ENCODE measurements around the gene GSTM3.
A peak's percentile ranks its signal among the peaks of the same experiment; 100 is the strongest.

The GSTM3 gene

DNA sequence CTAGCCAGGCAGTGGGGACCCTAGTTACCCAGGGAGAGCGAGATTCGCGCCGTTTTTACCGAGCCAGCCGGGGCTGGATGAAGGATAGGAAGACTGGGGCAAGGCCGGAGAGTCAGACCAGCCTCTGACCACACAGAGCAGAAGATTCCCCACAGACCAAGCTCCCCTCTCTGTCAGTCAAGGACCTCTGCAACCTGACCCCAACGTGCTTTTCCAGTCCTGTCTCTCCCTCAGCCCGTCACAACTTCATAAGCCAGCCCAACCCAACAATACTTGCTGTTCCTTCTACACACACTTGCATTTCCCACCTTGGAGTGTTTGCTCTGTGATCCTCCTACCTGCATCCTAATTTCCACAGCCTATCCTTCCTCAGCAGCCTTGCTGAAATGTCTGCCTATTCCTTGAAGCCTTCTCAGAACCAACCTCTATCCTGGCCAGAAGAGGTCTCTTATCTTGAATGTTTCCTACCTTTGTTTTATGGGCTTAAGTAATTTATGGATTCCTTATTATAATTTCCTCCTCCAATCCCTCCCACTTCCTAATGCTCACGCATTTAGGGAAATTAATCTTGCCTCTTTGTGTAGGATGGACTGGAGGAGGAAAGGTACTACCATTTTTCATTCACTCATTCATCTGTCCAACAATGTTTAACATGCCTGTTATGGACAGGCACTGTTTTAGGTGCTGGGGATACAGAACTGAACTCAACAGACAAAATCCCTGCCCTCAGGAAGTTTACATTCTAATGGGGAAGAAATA, at the start of gene GSTM3:
TSS of gene GSTM3 (minus strand) at position 424 of the 759 bp plus-strand sequence. CDS start 751 bp downstream, outside the sequence.
- Histone ChIP-seq H3K4me3 (ENCODE audit: low read length) (peak within 1 kb of the TSS; percentile 69), H3K9ac (ENCODE audit: low read depth, low read length) (peak within 1 kb of the TSS; percentile 31; the same call in 1 of the 2 replicates), H3K27ac (ENCODE audit: low read length) (no peak within 1 kb of the TSS), H3K4me1 (ENCODE audit: insufficient read depth, low read length) (peaks cover 2% of the 10 kb centered on the region; the same call in 1 of the 2 replicates), H3K9me3 (ENCODE audit: insufficient read depth, low read depth, low read length) (no peaks in the 10 kb centered on the region), H3K36me3 (ENCODE audit: insufficient read depth, low read depth, low read length) (no peaks in the 10 kb centered on the region), H3K27me3 (ENCODE audit: insufficient read depth, low read length) (peaks cover 61% of the 10 kb centered on the region)

GRCh38 chr1:109790329-109790728, 49.5 kb upstream of the GSTM3 start:
- no peak overlapping the region for H3K4me3 ChIP-seq (ENCODE audit: low read length)
- no peak overlapping the region for H3K27ac ChIP-seq (ENCODE audit: low read length)
- H3K4me1 ChIP-seq (ENCODE audit: insufficient read depth, low read length), result peaks cover 15% of the 10 kb centered on the region; the same call in 1 of the 2 replicates
- no peaks in the 10 kb centered on the region for H3K27me3 ChIP-seq (ENCODE audit: insufficient read depth, low read length)
- H3K9ac ChIP-seq (ENCODE audit: low read depth, low read length), result no peak overlapping the region
- no peaks in the 10 kb centered on the region for H3K9me3 ChIP-seq (ENCODE audit: insufficient read depth, low read depth, low read length)
- no peaks in the 10 kb centered on the region for H3K36me3 ChIP-seq (ENCODE audit: insufficient read depth, low read depth, low read length)

- H3K4me3 ChIP-seq (ENCODE audit: low read length), result no peak overlapping the region
- H3K27ac ChIP-seq (ENCODE audit: low read length), result no peak overlapping the region
- H3K36me3 ChIP-seq (ENCODE audit: insufficient read depth, low read depth, low read length), result no peaks in the 10 kb centered on the region
- no peaks in the 10 kb centered on the region for H3K9me3 ChIP-seq (ENCODE audit: insufficient read depth, low read depth, low read length)
- no peak overlapping the region for H3K9ac ChIP-seq (ENCODE audit: low read depth, low read length)
- peaks cover 15% of the 10 kb centered on the region; the same call in 1 of the 2 replicates for H3K4me1 ChIP-seq (ENCODE audit: insufficient read depth, low read length)
- H3K27me3 ChIP-seq (ENCODE audit: insufficient read depth, low read length), result no peaks in the 10 kb centered on the region
Observed at GRCh38 chr1:109789551-109790180, 48.8 kb upstream of the GSTM3 start.

- Histone ChIP-seq H3K9ac (ENCODE audit: low read depth, low read length) (no peak overlapping the region), H3K36me3 (ENCODE audit: insufficient read depth, low read depth, low read length) (no peaks in the 10 kb centered on the region), H3K4me1 (ENCODE audit: insufficient read depth, low read length) (peaks cover 14% of the 10 kb centered on the region; the same call in 1 of the 2 replicates), H3K27me3 (ENCODE audit: insufficient read depth, low read length) (no peaks in the 10 kb centered on the region), H3K27ac (ENCODE audit: low read length) (no peak overlapping the region), H3K4me3 (ENCODE audit: low read length) (no peak overlapping the region), H3K9me3 (ENCODE audit: insufficient read depth, low read depth, low read length) (no peaks in the 10 kb centered on the region)
Observed at GRCh38 chr1:109788695-109789521, 48.1 kb upstream of the GSTM3 start.

GRCh38 chr1:109787845-109788601, 47.2 kb upstream of the GSTM3 start:
- Histone ChIP-seq H3K36me3 (ENCODE audit: insufficient read depth, low read depth, low read length) (no peaks in the 10 kb centered on the region), H3K27ac (ENCODE audit: low read length) (no peak overlapping the region)

DNA sequence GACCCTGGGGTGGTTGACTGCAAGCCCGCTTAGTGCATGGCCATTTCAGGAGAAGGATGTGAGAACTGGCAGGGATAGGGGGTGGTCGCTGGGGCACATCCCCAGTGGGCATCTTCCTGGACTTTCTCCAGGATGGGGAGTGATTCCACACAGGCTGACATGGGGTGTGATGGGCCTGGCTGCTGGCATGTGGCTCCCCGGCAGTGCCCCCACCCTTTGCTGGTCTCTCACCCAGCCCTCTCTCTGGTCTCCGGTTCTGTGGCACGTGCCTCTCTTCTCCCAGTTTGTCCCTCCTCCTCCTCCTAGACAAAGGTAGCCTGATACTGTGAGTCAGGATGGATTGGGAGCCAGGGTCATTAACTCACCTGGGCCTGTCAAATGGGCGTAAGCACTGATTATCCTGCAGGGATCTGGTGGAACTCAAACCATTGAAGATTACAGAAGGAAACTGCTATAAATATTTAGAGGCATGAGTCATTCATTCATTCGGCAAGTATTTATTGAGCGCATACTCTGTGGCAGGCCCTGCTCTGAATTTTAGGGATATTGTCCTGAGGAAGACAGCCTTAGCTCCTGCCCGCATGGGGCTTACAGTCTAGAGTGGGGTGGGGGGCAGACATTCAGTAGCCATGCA, 46.5 kb upstream of the GSTM3 start:
- Histone ChIP-seq H3K4me3 (ENCODE audit: low read length) (no peak overlapping the region), H3K27me3 (ENCODE audit: insufficient read depth, low read length) (no peaks in the 10 kb centered on the region), H3K9ac (ENCODE audit: low read depth, low read length) (no peak overlapping the region), H3K4me1 (ENCODE audit: insufficient read depth, low read length) (peaks cover 18% of the 10 kb centered on the region), H3K27ac (ENCODE audit: low read length) (no peak overlapping the region), H3K9me3 (ENCODE audit: insufficient read depth, low read depth, low read length) (no peaks in the 10 kb centered on the region), H3K36me3 (ENCODE audit: insufficient read depth, low read depth, low read length) (no peaks in the 10 kb centered on the region)

More at GRCh38 chr1:109787845-109788601, 47.2 kb upstream of the GSTM3 start:
- no peak overlapping the region for H3K4me3 ChIP-seq (ENCODE audit: low read length)
- no peak overlapping the region for H3K9ac ChIP-seq (ENCODE audit: low read depth, low read length)
- no peaks in the 10 kb centered on the region for H3K9me3 ChIP-seq (ENCODE audit: insufficient read depth, low read depth, low read length)
- H3K4me1 ChIP-seq (ENCODE audit: insufficient read depth, low read length), result peaks cover 16% of the 10 kb centered on the region
- no peaks in the 10 kb centered on the region for H3K27me3 ChIP-seq (ENCODE audit: insufficient read depth, low read length)

DNA sequence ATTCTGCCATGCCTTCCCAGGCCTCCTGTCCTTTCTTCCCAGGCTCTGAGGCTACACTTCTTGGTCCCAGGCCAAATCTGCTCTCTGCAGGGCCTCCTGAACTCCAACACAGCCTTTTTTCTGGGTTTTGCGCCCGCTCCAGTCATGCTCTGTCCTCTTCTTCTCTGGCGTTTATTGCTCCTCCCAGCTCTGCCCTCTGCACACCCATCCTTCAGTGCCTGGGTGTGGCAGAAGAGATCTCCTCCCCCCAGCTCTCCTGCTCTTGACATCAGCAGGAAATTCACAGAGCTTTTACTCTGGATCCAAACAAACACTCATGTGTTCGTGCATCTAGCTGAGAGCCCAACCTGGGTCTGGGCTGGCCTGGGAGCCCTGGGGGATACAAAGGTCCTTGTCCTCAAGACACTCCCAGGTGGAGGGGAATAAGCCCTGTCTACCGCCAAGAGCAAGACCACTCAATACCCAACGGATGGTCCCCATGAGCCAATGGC, 45.7 kb upstream of the GSTM3 start:
- H3K27ac ChIP-seq (ENCODE audit: low read length), result no peak overlapping the region
- H3K9me3 ChIP-seq (ENCODE audit: insufficient read depth, low read depth, low read length), result no peaks in the 10 kb centered on the region
- H3K4me3 ChIP-seq (ENCODE audit: low read length), result no peak overlapping the region
- H3K27me3 ChIP-seq (ENCODE audit: insufficient read depth, low read length), result no peaks in the 10 kb centered on the region
- no peak overlapping the region for H3K9ac ChIP-seq (ENCODE audit: low read depth, low read length)
- no peaks in the 10 kb centered on the region for H3K36me3 ChIP-seq (ENCODE audit: insufficient read depth, low read depth, low read length)
- H3K4me1 ChIP-seq (ENCODE audit: insufficient read depth, low read length), result peaks cover 13% of the 10 kb centered on the region

DNA sequence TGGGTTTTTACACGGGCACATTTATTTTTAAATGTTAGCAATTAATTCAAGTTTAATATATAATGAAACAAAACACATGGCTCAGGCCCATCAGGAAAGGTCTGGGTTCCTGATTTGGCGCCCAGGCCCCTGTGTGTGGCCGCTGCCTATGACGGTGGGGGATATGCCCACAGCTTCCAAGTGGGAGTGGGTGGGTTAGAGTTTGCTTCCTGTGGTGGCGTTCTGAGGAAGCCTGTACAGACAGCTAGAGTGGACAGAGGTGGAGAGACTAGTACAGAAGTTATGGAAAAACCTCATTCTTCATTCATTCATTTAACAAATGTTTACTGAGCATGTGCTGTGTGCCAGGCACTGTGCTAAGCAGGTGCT, 45.3 kb upstream of the GSTM3 start:
- Histone ChIP-seq H3K9ac (ENCODE audit: low read depth, low read length) (no peak overlapping the region), H3K36me3 (ENCODE audit: insufficient read depth, low read depth, low read length) (no peaks in the 10 kb centered on the region), H3K27me3 (ENCODE audit: insufficient read depth, low read length) (no peaks in the 10 kb centered on the region), H3K9me3 (ENCODE audit: insufficient read depth, low read depth, low read length) (peaks cover 2% of the 10 kb centered on the region), H3K4me3 (ENCODE audit: low read length) (no peak overlapping the region), H3K4me1 (ENCODE audit: insufficient read depth, low read length) (peaks cover 9% of the 10 kb centered on the region), H3K27ac (ENCODE audit: low read length) (no peak overlapping the region)

DNA sequence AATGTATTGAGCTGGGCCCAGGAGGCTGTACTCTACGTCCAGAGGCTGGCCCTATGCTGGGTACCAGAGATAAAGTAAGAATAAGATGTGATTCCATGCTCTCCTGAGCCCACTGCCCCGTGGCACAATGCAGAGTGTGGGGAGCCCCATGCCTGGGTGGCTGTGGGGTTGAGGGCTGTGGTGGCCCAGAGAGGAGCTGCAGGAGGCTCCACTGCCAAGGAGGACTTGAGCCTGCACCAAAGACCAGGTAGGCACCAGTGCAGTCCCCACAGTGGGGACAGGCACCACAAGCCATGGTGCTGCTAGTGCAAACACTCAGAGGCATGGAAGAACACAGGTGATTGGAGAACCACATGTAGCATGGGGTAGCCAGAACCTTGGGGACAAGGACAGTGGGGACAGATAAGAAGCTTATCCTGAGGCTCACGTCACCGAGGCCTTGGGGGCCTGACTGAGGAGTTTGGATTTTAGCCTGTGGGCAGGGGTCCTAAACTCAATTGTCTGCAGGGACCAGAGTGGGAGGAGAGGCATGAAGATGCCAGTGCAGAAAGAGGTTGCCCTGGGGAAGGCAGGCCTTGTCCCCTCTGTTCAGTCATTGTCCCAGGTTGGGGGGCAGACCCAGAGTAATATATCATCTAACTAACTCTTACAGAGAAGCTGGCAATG, 44.7 kb upstream of the GSTM3 start:
- peaks cover 7% of the 10 kb centered on the region for H3K9me3 ChIP-seq (ENCODE audit: insufficient read depth, low read depth, low read length)
- H3K4me3 ChIP-seq (ENCODE audit: low read length), result no peak overlapping the region
- peaks cover 7% of the 10 kb centered on the region for H3K4me1 ChIP-seq (ENCODE audit: insufficient read depth, low read length)
- H3K36me3 ChIP-seq (ENCODE audit: insufficient read depth, low read depth, low read length), result no peaks in the 10 kb centered on the region
- H3K27ac ChIP-seq (ENCODE audit: low read length), result no peak overlapping the region
- H3K27me3 ChIP-seq (ENCODE audit: insufficient read depth, low read length), result no peaks in the 10 kb centered on the region
- no peak overlapping the region for H3K9ac ChIP-seq (ENCODE audit: low read depth, low read length)

DNA sequence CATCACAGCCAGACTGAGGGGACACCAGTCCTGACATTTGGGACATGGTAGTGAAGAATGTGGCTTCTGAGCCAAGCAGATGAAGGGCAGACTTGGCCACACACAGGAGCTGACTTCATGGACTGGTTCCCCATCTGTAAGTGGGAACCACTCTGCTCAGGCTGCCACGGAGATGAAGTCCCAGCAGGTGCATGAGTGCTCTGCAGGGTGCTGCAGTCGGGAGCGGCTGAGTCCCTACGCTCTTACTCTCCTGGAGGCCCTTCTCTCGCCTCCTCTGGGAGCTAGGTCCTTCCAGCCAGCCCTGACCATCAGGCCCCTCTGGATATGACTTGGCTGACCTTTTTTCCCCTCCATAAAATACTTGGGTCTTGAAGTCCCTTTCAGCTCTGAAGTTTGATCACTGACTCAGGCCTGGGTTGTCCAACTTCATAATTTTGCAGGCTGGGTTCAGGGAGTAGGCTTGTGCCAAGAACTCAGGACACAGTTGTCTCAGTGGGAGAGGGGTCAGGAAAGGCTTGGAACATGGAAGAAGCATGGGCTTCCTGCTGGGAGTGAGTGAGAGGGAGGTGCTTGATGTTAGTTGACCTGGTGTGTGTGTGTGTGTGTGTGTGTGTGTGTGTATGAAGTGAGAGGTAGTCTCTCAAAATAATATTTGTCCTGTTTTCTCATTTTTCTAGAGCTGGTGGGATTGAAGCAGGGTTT, 43.9 kb upstream of the GSTM3 start:
- Histone ChIP-seq H3K9ac (ENCODE audit: low read depth, low read length) (no peak overlapping the region), H3K4me3 (ENCODE audit: low read length) (no peak overlapping the region), H3K9me3 (ENCODE audit: insufficient read depth, low read depth, low read length) (peaks cover 12% of the 10 kb centered on the region), H3K27me3 (ENCODE audit: insufficient read depth, low read length) (no peaks in the 10 kb centered on the region), H3K4me1 (ENCODE audit: insufficient read depth, low read length) (peaks cover 7% of the 10 kb centered on the region), H3K27ac (ENCODE audit: low read length) (no peak overlapping the region), H3K36me3 (ENCODE audit: insufficient read depth, low read depth, low read length) (no peaks in the 10 kb centered on the region)

Data from iPS-20b (cell line).